ENCODE measurements around the gene COX5A.

Gene COX5A

DNA sequence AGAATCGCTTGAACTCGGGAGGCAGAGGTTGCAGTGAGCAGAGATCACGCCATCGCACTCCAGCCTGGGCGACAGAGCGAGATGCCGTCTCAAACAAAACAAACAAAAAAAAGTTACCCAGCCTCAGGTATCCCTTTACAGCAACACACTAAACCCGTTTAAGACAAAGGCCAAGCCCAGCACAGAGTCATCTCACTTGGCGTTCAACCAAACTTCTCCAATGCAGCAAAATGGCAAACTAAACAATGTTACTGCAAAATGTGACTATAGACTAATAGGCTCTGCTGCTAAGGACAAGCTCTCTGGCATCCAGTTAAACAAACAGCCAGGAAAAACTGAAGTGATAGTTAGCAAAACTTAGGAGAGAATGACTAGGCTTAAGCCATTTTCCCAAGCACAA, 24.8 kb downstream of the COX5A start:
- Histone ChIP-seq H3K27ac (peak overlapping the region; percentile 25; the same call in 1 of the 2 replicates), H3K36me3 (ENCODE audit: insufficient read depth, low read length) (peaks cover 50% of the 10 kb centered on the region), H3K4me3 (no peak overlapping the region), H3K9me3 (ENCODE audit: low read depth, low read length) (no peaks in the 10 kb centered on the region), H3K9ac (ENCODE audit: insufficient read length) (no peak overlapping the region)
- DNase-seq (ENCODE audit: low read depth, low spot score) = no peak
- TF ChIP-seq EZH2 (IDR thresholded peaks at IDR 0.05) (no peak), FOXP2 (optimal IDR thresholded peaks at IDR 0.05; ENCODE audit: control extremely low read depth, extremely low read length, insufficient read depth) (no peak)

DNA sequence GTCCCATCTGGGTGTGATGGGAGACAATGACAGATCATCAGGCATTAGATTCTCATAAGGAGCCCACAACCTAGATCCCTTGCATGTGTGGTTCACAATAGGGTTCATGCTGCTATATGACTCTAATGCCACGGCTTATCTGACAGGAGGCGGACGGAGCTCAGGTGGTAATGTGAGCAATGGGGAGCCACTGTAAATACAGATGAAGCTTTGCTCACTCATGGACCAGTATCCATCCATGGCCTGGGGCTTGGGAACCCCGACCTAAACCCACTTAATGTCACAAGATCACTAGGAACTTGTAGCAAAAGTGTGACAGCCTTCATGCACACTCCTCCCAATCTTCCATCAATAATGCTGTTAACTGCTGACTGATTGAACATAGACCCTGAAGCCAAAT, 29.2 kb downstream of the COX5A start:
- H3K9ac ChIP-seq (ENCODE audit: insufficient read length) = no peak overlapping the region
- no peak overlapping the region for H3K27ac ChIP-seq
- TF ChIP-seq POLR2AphosphoS5 (IDR thresholded peaks at IDR 0.05; ENCODE audit: borderline replicate concordance, low read depth, low read length) = no peak
- TF ChIP-seq EZH2 (IDR thresholded peaks at IDR 0.05) = no peak
- no peak for TF ChIP-seq FOXP2 (optimal IDR thresholded peaks at IDR 0.05; ENCODE audit: control extremely low read depth, extremely low read length, insufficient read depth)
- H3K36me3 ChIP-seq (ENCODE audit: insufficient read depth, low read length) = peaks cover 36% of the 10 kb centered on the region
- H3K9me3 ChIP-seq (ENCODE audit: low read depth, low read length) = no peaks in the 10 kb centered on the region
- no peak for DNase-seq (ENCODE audit: low read depth, low spot score)
- no peak overlapping the region for H3K4me3 ChIP-seq

DNA sequence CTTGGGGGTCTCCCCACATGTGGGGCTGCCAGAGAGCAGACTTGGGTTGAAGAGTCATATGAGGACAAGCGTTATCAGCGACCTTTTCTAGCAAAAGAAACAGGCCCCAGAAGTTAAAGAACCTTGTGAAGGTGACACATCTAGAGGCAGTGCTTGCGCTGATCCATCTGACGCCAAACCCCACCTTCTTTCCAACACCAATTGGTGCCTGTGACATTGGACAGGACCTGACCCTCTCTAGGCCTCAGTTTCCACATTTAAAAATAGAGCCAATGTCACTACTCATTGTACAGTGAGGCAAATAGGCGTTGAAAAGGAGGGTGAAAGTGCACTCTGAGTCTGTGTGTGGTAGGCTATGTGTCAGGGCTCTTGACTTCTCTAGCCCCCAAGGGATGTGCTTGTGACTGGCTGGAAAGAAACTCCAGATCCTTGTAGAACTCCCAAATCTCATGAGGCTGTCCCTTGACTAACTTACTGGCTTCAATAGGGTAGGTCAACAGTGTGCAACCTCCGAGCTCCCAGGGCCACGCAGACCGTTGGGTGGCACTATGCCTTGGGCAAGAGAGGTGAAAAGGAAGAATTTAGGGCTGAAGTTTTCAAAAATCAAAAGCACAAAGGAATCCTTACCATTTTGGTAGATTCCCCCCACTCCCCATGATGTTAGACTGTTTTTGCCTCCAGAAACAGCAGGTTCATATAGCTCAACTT, 30.6 kb downstream of the COX5A start:
- peak overlapping the region; percentile 82 for H3K27ac ChIP-seq
- no peak for TF ChIP-seq FOXP2 (optimal IDR thresholded peaks at IDR 0.05; ENCODE audit: control extremely low read depth, extremely low read length, insufficient read depth)
- no peak for TF ChIP-seq POLR2AphosphoS5 (IDR thresholded peaks at IDR 0.05; ENCODE audit: borderline replicate concordance, low read depth, low read length)
- no peak for TF ChIP-seq EZH2 (IDR thresholded peaks at IDR 0.05)
- H3K9ac ChIP-seq (ENCODE audit: insufficient read length) = peak overlapping the region; percentile 84
- H3K4me3 ChIP-seq = peak overlapping the region; percentile 87
- DNase-seq (ENCODE audit: low read depth, low spot score) = no peak
- H3K36me3 ChIP-seq (ENCODE audit: insufficient read depth, low read length) = peaks cover 35% of the 10 kb centered on the region
- no peaks in the 10 kb centered on the region for H3K9me3 ChIP-seq (ENCODE audit: low read depth, low read length)

DNA sequence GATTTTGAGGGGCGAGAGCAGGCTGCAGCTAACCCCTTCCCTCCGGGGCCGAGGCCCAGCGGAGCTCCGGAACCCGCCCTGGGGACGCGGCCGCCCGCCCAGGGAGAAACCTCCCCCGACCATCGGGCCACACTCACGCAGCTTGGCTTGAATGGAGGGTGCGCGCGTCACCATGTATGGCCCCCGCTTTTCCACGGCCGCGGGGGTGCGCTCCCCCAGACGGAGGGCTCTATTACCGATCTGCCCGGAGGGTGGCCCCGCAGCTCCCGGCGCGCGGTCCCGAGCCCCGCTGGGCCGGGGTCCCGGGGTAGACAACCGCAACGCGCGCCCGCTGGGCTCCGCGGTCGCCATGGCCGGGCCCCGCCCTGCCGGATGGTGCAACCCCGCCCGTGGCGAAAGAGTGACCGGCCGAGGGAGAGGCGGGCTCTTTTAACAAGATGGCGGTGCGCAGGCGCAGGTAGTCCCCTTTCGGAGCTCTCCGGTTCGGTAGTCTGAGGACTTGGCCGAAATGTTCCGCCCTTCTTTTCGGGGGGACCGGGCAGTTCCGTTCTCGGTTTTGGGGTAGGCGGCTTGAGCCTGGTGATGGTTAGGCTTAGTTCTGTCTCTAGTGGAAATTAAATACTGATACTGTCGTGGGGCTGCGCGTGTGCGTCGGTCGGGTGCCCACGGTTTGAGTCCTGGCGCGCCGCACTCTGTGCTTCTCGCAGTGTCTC, 31.3 kb downstream of the COX5A start, which contains the start of gene FAM219B:
Gene FAM219B (minus strand): TSS at position 402 of the 713 bp plus-strand sequence. CDS start 51 bp downstream, at position 351.
- H3K36me3 ChIP-seq (ENCODE audit: insufficient read depth, low read length) = peaks cover 35% of the 10 kb centered on the region
- peak within 1 kb of the TSS; percentile 87 for H3K4me3 ChIP-seq
- no peaks in the 10 kb centered on the region for H3K9me3 ChIP-seq (ENCODE audit: low read depth, low read length)
- H3K27ac ChIP-seq = peak within 1 kb of the TSS; percentile 82
- H3K9ac ChIP-seq (ENCODE audit: insufficient read length) = peak within 1 kb of the TSS; percentile 84
- no peak for DNase-seq (ENCODE audit: low read depth, low spot score)
- TF ChIP-seq POLR2AphosphoS5 (IDR thresholded peaks at IDR 0.05; ENCODE audit: borderline replicate concordance, low read depth, low read length) (peak; percentile 71), EZH2 (IDR thresholded peaks at IDR 0.05) (no peak)

DNA sequence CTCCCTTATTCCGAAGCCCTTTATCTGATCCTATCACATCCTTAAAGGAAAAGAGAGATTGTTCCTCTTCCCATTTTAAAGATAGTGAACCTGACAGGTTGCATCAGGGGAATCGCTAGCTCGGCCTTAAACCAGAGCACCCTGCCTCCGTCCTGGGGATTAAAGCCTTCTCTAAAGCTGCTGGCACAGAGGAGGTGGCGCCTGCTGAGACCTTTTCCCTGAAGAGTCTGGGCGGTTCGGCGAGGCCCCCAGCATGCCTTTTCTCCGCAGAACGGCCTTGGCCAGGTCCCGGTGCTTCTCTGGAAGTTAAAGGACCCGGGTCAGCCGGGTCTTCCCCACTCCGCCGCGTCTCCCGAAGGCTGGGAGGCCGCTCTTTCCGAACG, 31.8 kb downstream of the COX5A start:
- Histone ChIP-seq H3K9me3 (ENCODE audit: low read depth, low read length) (no peaks in the 10 kb centered on the region), H3K9ac (ENCODE audit: insufficient read length) (peak overlapping the region; percentile 84), H3K4me3 (peak overlapping the region; percentile 87), H3K36me3 (ENCODE audit: insufficient read depth, low read length) (peaks cover 39% of the 10 kb centered on the region), H3K27ac (peak overlapping the region; percentile 82)
- DNase-seq (ENCODE audit: low read depth, low spot score) = no peak
- no peak for TF ChIP-seq POLR2AphosphoS5 (IDR thresholded peaks at IDR 0.05; ENCODE audit: borderline replicate concordance, low read depth, low read length)
- TF ChIP-seq EZH2 (IDR thresholded peaks at IDR 0.05) = no peak
- no peak for TF ChIP-seq FOXP2 (optimal IDR thresholded peaks at IDR 0.05; ENCODE audit: control extremely low read depth, extremely low read length, insufficient read depth)

DNA sequence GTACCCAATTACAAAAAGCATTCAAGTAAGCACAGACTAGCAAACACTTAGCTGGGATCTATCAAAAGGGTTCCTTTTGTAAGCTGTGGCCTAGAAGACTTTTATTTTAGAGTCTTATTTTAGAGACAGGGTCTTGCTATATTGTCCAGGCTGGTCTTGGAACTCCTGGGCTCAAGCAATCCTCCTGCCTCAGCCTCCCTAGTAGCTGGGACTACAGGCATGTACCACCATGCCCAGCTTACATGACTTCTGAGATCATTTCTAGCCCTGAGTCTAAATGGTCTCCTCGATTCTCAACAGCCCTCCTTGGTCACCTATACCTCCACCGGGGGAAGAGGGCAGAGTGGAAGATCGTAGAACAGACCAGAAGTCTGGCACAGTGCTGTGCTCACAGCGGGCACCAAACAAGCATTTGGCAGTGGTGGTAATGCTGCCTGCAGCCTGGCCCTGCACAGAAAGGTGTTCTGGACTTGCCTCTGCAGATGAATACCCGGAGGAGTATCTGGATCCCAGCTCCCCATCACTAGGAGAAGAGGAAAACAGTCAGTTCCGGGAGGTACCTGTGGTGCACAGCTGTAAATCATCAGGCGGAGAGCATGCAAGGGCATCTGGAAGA, 33.6 kb downstream of the COX5A start:
- 0 out of 2 replicates have a peak overlapping the region, but pooled peaks have one; percentile 26 for H3K27ac ChIP-seq
- H3K9ac ChIP-seq (ENCODE audit: insufficient read length) = no peak overlapping the region
- DNase-seq (ENCODE audit: low read depth, low spot score) = no peak
- peaks cover 52% of the 10 kb centered on the region for H3K36me3 ChIP-seq (ENCODE audit: insufficient read depth, low read length)
- H3K9me3 ChIP-seq (ENCODE audit: low read depth, low read length) = no peaks in the 10 kb centered on the region
- no peak for TF ChIP-seq FOXP2 (optimal IDR thresholded peaks at IDR 0.05; ENCODE audit: control extremely low read depth, extremely low read length, insufficient read depth)
- no peak for TF ChIP-seq POLR2AphosphoS5 (IDR thresholded peaks at IDR 0.05; ENCODE audit: borderline replicate concordance, low read depth, low read length)
- no peak for TF ChIP-seq EZH2 (IDR thresholded peaks at IDR 0.05)
- H3K4me3 ChIP-seq = no peak overlapping the region

DNA sequence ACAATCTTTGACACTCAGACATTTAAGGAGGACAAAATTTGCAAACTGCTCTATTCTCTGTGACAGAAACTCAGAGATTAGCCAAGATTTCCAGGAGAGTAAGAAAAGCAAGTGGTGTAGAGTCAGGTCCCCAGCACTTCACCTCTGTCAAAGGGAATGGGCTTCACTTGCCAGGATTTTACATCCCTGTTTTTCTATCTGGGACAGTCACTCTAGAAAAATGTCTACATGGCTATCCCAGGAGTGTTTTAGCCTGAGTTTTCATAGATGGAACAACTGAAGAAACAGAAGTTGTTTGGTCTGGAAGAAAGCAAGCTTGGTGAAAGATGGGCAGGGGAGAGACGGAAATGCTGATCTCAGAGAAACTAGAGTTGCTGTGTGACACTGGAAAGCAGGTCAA, 34.2 kb downstream of the COX5A start:
- H3K9ac ChIP-seq (ENCODE audit: insufficient read length) = no peak overlapping the region
- DNase-seq (ENCODE audit: low read depth, low spot score) = no peak
- TF ChIP-seq POLR2AphosphoS5 (IDR thresholded peaks at IDR 0.05; ENCODE audit: borderline replicate concordance, low read depth, low read length) (no peak), FOXP2 (optimal IDR thresholded peaks at IDR 0.05; ENCODE audit: control extremely low read depth, extremely low read length, insufficient read depth) (no peak), EZH2 (IDR thresholded peaks at IDR 0.05) (no peak)

More for the DNA sequence above, 34.2 kb downstream of the COX5A start:
- Histone ChIP-seq H3K27ac (0 out of 2 replicates have a peak overlapping the region, but pooled peaks have one; percentile 26), H3K9me3 (ENCODE audit: low read depth, low read length) (no peaks in the 10 kb centered on the region), H3K4me3 (no peak overlapping the region), H3K36me3 (ENCODE audit: insufficient read depth, low read length) (peaks cover 58% of the 10 kb centered on the region)

All from SK-N-MC (cell line).